OCI-LY1 (cell line): ENCODE results near the gene ANKRD35.

ENCODE experiments used
- H2AFZ ChIP-seq: fragments of 200-600 bp; sonication (generic), shearing (Covaris generic); 2 replicates; pipeline ENCODE4 v1.6.0; 2014; ENCODE audit warnings: antibody characterized with exemption, mild to moderate bottlenecking, low read length
- H3F3A ChIP-seq: fragments of 200-600 bp; sonication (generic), shearing (Covaris generic); 2 replicates; pipeline ENCODE4 v1.6.0; 2014; ENCODE audit warnings: mild to moderate bottlenecking, antibody characterized with exemption, low read length, moderate library complexity; ENCODE audit not compliant: insufficient read depth
- H3K27ac ChIP-seq: fragments of 200-600 bp; sonication (generic); 2 replicates; pipeline ENCODE4 v1.5.1; 2014; ENCODE audit warnings: low read length, mixed run types, mild to moderate bottlenecking, low read depth; ENCODE audit not compliant: poor library complexity, severe bottlenecking
- H3K27me3 ChIP-seq: fragments of 200-600 bp; sonication (generic); 2 replicates; pipeline ENCODE4 v1.6.0; 2014; ENCODE audit warnings: antibody characterized with exemption, mild to moderate bottlenecking, low read length, moderate library complexity; ENCODE audit not compliant: insufficient read depth
- H3K36me3 ChIP-seq: fragments of 200-600 bp; sonication (generic); 2 replicates; pipeline ENCODE4 v1.6.1; 2014; ENCODE audit warnings: mild to moderate bottlenecking, antibody characterized with exemption, low read length, moderate library complexity, mixed read lengths; ENCODE audit not compliant: insufficient read depth
- H3K4me1 ChIP-seq: fragments of 200-600 bp; sonication (generic); 2 replicates; pipeline ENCODE4 v1.5.1; 2014; ENCODE audit warnings: mild to moderate bottlenecking, low read length, moderate library complexity; ENCODE audit not compliant: insufficient read depth, severe bottlenecking
- H3K4me2 ChIP-seq: fragments of 200-600 bp; sonication (generic), shearing (Covaris generic); 2 replicates; pipeline ENCODE4 v1.6.1; 2014; ENCODE audit warnings: low read length
- H3K4me3 ChIP-seq: fragments of 200-600 bp; sonication (generic); 2 replicates; pipeline ENCODE4 v1.5.1; 2014; ENCODE audit warnings: low read length, low read depth, mild to moderate bottlenecking, mixed read lengths; ENCODE audit not compliant: poor library complexity, severe bottlenecking
- H3K79me2 ChIP-seq: fragments of 200-600 bp; shearing (Covaris generic); 2 replicates; pipeline ENCODE4 v1.6.1; 2016; ENCODE audit warnings: mixed run types, low read length, mixed read lengths; ENCODE audit not compliant: insufficient read depth
- H3K9ac ChIP-seq: fragments of 200-600 bp; sonication (generic), shearing (Covaris generic); 2 replicates; pipeline ENCODE4 v1.6.1; 2014; ENCODE audit warnings: mild to moderate bottlenecking, low read length, mixed read lengths
- H3K9me2 ChIP-seq: fragments of 200-600 bp; sonication (generic), shearing (Covaris generic); 2 replicates; pipeline ENCODE4 v1.6.1; 2014; ENCODE audit warnings: low read depth, mild to moderate bottlenecking, low read length, mixed read lengths
- H3K9me3 ChIP-seq: fragments of 200-600 bp; shearing (Covaris generic); 2 replicates; pipeline ENCODE4 v1.6.1; 2014; ENCODE audit warnings: low read length, mixed read lengths
- H4K20me1 ChIP-seq: fragments of 200-600 bp; sonication (generic), shearing (Covaris generic); 2 replicates; pipeline ENCODE4 v1.6.0; 2016; ENCODE audit warnings: mild to moderate bottlenecking, low read length; ENCODE audit not compliant: insufficient read depth
- CTCF ChIP-seq: fragments of 200-600 bp; sonication (generic), shearing (Covaris generic); IDR thresholded peaks from 2 replicates; pipeline ENCODE4 v1.5.1; 2017; ENCODE audit warnings: mild to moderate bottlenecking, antibody characterized with exemption, low read length, moderate library complexity, mixed read lengths
- EZH2 ChIP-seq: fragments of 200-600 bp; sonication (generic), shearing (Covaris generic); IDR thresholded peaks from 2 replicates; pipeline ENCODE4 v1.8.0; 2017; ENCODE audit warnings: borderline replicate concordance, mixed run types, mild to moderate bottlenecking, antibody characterized with exemption, low read length, moderate library complexity, mixed read lengths

The ANKRD35 gene

GRCh38 chr1:145878724-145879123, 6.9 kb downstream of the ANKRD35 start:
- no peak overlapping the region for H3K4me2 ChIP-seq
- no peaks in the 10 kb centered on the region for H4K20me1 ChIP-seq
- H3K27me3 ChIP-seq: peaks cover 4% of the 10 kb centered on the region; the same call in 1 of the 2 replicates
- no peaks in the 10 kb centered on the region for H3K4me1 ChIP-seq
- no peaks in the 10 kb centered on the region for H3K36me3 ChIP-seq
- no peak overlapping the region for H2AFZ ChIP-seq
- H3K4me3 ChIP-seq: no peak overlapping the region
- no peak for TF ChIP-seq CTCF
- no peaks in the 10 kb centered on the region for H3K79me2 ChIP-seq
- no peak overlapping the region for H3K27ac ChIP-seq
- H3F3A ChIP-seq: no peaks in the 10 kb centered on the region
- no peaks in the 10 kb centered on the region for H3K9me3 ChIP-seq
- H3K9me2 ChIP-seq: no peaks in the 10 kb centered on the region
- H3K9ac ChIP-seq: no peak overlapping the region

GRCh38 chr1:145877923-145878486, 7.7 kb downstream of the ANKRD35 start:
- Histone ChIP-seq H3K27ac (no peak overlapping the region), H4K20me1 (no peaks in the 10 kb centered on the region), H2AFZ (no peak overlapping the region), H3K36me3 (no peaks in the 10 kb centered on the region), H3K4me2 (no peak overlapping the region), H3K9me2 (no peaks in the 10 kb centered on the region), H3K4me3 (no peak overlapping the region), H3K9ac (no peak overlapping the region), H3K9me3 (no peaks in the 10 kb centered on the region), H3K79me2 (no peaks in the 10 kb centered on the region), H3K27me3 (no peaks in the 10 kb centered on the region), H3K4me1 (no peaks in the 10 kb centered on the region), H3F3A (no peaks in the 10 kb centered on the region)
- TF ChIP-seq CTCF (no peak), EZH2 (no peak)

GRCh38 chr1:145874646-145875045, 11.0 kb downstream of the ANKRD35 start:
- Histone ChIP-seq H3K79me2 (no peaks in the 10 kb centered on the region), H2AFZ (no peak overlapping the region), H3K9me2 (no peaks in the 10 kb centered on the region), H3F3A (no peaks in the 10 kb centered on the region), H3K27ac (no peak overlapping the region), H3K4me1 (no peaks in the 10 kb centered on the region), H3K4me2 (no peak overlapping the region), H3K9ac (no peak overlapping the region), H3K27me3 (0 out of 2 replicates have a peak, but pooled peaks cover under 1% of the 10 kb centered on the region), H3K4me3 (no peak overlapping the region), H3K9me3 (no peaks in the 10 kb centered on the region), H4K20me1 (no peaks in the 10 kb centered on the region), H3K36me3 (no peaks in the 10 kb centered on the region)
- TF ChIP-seq CTCF: no peak
- no peak for TF ChIP-seq EZH2
